SK-N-SH treated with all-trans-retinoic acid at 6 μM for 48 hours (cell line): Measurements from ENCODE around the gene MRAS.

Source experiments
- ARNTL ChIP-seq: fragments of 450-650 bp; formaldehyde crosslinking; IDR thresholded peaks from 2 replicates; pipeline ENCODE4 v1.5.0; 2020; ENCODE audit warnings: low read depth, mild to moderate bottlenecking, moderate library complexity, borderline replicate concordance
- BACH2 ChIP-seq: fragments of 250-450 bp; sonication (Bioruptor Pico); IDR thresholded peaks from 2 replicates; pipeline ENCODE4 v1.9.0; 2021; ENCODE audit warnings: mild to moderate bottlenecking, borderline replicate concordance
- CSDC2 ChIP-seq: fragments of 250-450 bp; sonication (Bioruptor Pico); IDR thresholded peaks from 2 replicates; pipeline ENCODE4 v1.5.0; 2020; ENCODE audit warnings: mild to moderate bottlenecking, moderate library complexity
- GLIS3 ChIP-seq: fragments of 250-450 bp; sonication (Bioruptor Pico); IDR thresholded peaks from 2 replicates; pipeline ENCODE4 v1.5.0; 2020; ENCODE audit warnings: mild to moderate bottlenecking, moderate library complexity
- ISL1 ChIP-seq: fragments of 250-450 bp; sonication (Bioruptor Pico); IDR thresholded peaks from 2 replicates; pipeline ENCODE4 v2.1.2; 2022; ENCODE audit warnings: mild to moderate bottlenecking, moderate library complexity
- OSR1 ChIP-seq: fragments of 250-450 bp; sonication (Bioruptor Pico); IDR thresholded peaks from 2 replicates; pipeline ENCODE4 v1.8.0; 2022; ENCODE audit warnings: moderate library complexity, mild to moderate bottlenecking, inconsistent platforms
- PATZ1 ChIP-seq: fragments of 250-450 bp; sonication (Bioruptor Pico); IDR thresholded peaks from 2 replicates; pipeline ENCODE4 v1.8.0; 2020; ENCODE audit warnings: mild to moderate bottlenecking, moderate library complexity, borderline replicate concordance
- RARB ChIP-seq: fragments of 250-450 bp; sonication (Bioruptor Pico); IDR thresholded peaks from 2 replicates; pipeline ENCODE4 v1.8.0; 2021; ENCODE audit warnings: mild to moderate bottlenecking, moderate library complexity
- ZFP30 ChIP-seq: fragments of 450-650 bp; formaldehyde crosslinking; IDR thresholded peaks from 2 replicates; pipeline ENCODE4 v1.5.0; 2022; ENCODE audit warnings: mild to moderate bottlenecking, moderate library complexity
- ZNF565 ChIP-seq: fragments of 450-650 bp; formaldehyde crosslinking; conservative IDR thresholded peaks from 2 replicates; pipeline ENCODE4 v1.5.0; 2020; ENCODE audit warnings: low read depth, mild to moderate bottlenecking, moderate library complexity
- ZNF70 ChIP-seq: fragments of 450-650 bp; formaldehyde crosslinking; IDR thresholded peaks from 2 replicates; pipeline ENCODE4 v1.5.0; 2020; ENCODE audit warnings: mild to moderate bottlenecking, moderate library complexity
- TF ChIP-seq, protein P1 (sequence below): fragments of 250-450 bp; sonication (Bioruptor Pico); IDR thresholded peaks from 2 replicates; pipeline ENCODE4 v1.8.0; 2021; ENCODE audit warnings: low read depth, mild to moderate bottlenecking, moderate library complexity, borderline replicate concordance

DNA sequence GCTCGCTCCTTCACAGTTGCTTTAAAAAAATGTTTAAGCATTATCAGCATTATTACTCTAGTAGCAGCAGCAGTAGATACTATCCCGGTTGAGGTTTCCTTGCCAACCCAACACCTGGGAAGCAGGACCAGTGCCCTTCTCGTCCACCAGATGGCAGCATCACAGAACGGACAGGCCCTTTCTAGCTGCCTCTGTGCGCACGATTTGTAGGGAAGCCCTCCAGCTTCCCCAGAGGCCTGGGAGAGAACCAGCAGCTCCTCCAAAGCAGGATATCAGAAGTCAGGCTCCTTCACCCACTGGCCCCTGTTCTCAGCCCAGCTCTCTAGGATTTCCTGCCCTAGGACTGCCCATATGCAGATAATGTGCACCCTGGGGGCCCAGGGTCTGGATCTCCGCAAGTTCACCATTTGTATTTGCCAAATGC, 69.2 kb downstream of the MRAS start:
- TF ChIP-seq BACH2 (CRISPR knock-in tag) (no peak), ZFP30 (CRISPR knock-in tag) (no peak), ZNF70 (no peak), RARB (CRISPR knock-in tag) (no peak), CSDC2 (CRISPR knock-in tag) (no peak), ARNTL (CRISPR knock-in tag) (no peak), ISL1 (CRISPR knock-in tag) (no peak), PATZ1 (CRISPR knock-in tag) (no peak), ZNF565 (CRISPR knock-in tag) (no peak), GLIS3 (CRISPR knock-in tag) (no peak), OSR1 (CRISPR knock-in tag) (no peak)
- TF ChIP-seq, protein P1, sequence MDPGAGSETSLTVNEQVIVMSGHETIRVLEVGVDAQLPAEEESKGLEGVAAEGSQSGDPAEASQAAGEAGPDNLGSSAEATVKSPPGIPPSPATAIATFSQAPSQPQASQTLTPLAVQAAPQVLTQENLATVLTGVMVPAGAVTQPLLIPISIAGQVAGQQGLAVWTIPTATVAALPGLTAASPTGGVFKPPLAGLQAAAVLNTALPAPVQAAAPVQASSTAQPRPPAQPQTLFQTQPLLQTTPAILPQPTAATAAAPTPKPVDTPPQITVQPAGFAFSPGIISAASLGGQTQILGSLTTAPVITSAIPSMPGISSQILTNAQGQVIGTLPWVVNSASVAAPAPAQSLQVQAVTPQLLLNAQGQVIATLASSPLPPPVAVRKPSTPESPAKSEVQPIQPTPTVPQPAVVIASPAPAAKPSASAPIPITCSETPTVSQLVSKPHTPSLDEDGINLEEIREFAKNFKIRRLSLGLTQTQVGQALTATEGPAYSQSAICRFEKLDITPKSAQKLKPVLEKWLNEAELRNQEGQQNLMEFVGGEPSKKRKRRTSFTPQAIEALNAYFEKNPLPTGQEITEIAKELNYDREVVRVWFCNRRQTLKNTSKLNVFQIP (CRISPR knock-in tag): no peak
